GM06990 (cell line): Measurements from ENCODE around the gene VAV3.

Experiments used
- DNase-seq: peaks from one replicate; pipeline ENCODE4 v3.0.0-alpha.2; 2011; ENCODE audit not compliant: insufficient read length; ENCODE audit errors: extremely low read depth
- H3K27me3 ChIP-seq: replicated peaks from 2 replicates; pipeline ENCODE4 v1.6.0; 2011; ENCODE audit warnings: low read length; ENCODE audit not compliant: control insufficient read depth, insufficient read depth
- H3K36me3 ChIP-seq: 2 replicates; pipeline ENCODE4 v1.5.1; 2011; ENCODE audit warnings: low read length; ENCODE audit not compliant: control insufficient read depth, insufficient read depth
- H3K4me3 ChIP-seq: replicated peaks from 2 replicates; pipeline ENCODE4 v1.5.1; 2011; ENCODE audit warnings: low read depth, mild to moderate bottlenecking, control low read depth, low read length
- CTCF ChIP-seq: IDR thresholded peaks from 2 replicates; pipeline ENCODE4 v1.5.1; 2011; ENCODE audit warnings: low read length, control low read depth, mild to moderate bottlenecking, inconsistent platforms; ENCODE audit not compliant: insufficient read depth, poor library complexity, severe bottlenecking

Gene VAV3

GRCh38 chr1:107935396-107936064 lies 29.4 kb downstream of the VAV3 start:
- DNase-seq, result peak; percentile 70
- Histone ChIP-seq H3K4me3 (peak overlapping the region; percentile 42; the same call in 1 of the 2 replicates), H3K27me3 (no peaks in the 10 kb centered on the region; the same call in 1 of the 2 replicates)

GRCh38 chr1:107934578-107934977 lies 30.4 kb downstream of the VAV3 start:
- Histone ChIP-seq H3K36me3 (no peaks in the 10 kb centered on the region), H3K27me3 (no peaks in the 10 kb centered on the region; the same call in 1 of the 2 replicates), H3K4me3 (peak overlapping the region; percentile 42)
- TF ChIP-seq CTCF, result no peak
- peak; percentile 66 for DNase-seq

More at GRCh38 chr1:107935396-107936064, 29.4 kb downstream of the VAV3 start:
- TF ChIP-seq CTCF, result peak; percentile 14
- no peaks in the 10 kb centered on the region for H3K36me3 ChIP-seq

GRCh38 chr1:107933736-107934135 lies 31.2 kb downstream of the VAV3 start:
- Histone ChIP-seq H3K36me3 (no peaks in the 10 kb centered on the region), H3K27me3 (no peaks in the 10 kb centered on the region; the same call in 1 of the 2 replicates), H3K4me3 (no peak overlapping the region)
- TF ChIP-seq CTCF, result no peak
- DNase-seq, result no peak

GRCh38 chr1:107930292-107930691 lies 34.7 kb downstream of the VAV3 start:
- no peak overlapping the region for H3K4me3 ChIP-seq
- no peaks in the 10 kb centered on the region for H3K36me3 ChIP-seq
- no peaks in the 10 kb centered on the region for H3K27me3 ChIP-seq
- TF ChIP-seq CTCF, result no peak
- DNase-seq, result no peak

- no peak for TF ChIP-seq CTCF
- H3K27me3 ChIP-seq, result no peaks in the 10 kb centered on the region
- no peak for DNase-seq
- no peaks in the 10 kb centered on the region for H3K36me3 ChIP-seq
- H3K4me3 ChIP-seq, result no peak overlapping the region
Observed at GRCh38 chr1:107927820-107928219, 37.2 kb downstream of the VAV3 start.
